Measurements from ENCODE around the gene OR2V2.

- TF ChIP-seq POLR2A (IDR thresholded peaks at IDR 0.05) (no peak), CTCF (IDR thresholded peaks at IDR 0.05) (no peak), POLR2AphosphoS5 (IDR thresholded peaks at IDR 0.05) (no peak)
Observed at GRCh38 chr5:181164076-181164952, 16.9 kb downstream of the OR2V2 start.

All from gastroesophageal sphincter (tissue), 3 donors.